Fibroblast of the aortic adventitia (primary cell): ENCODE measurements around the gene PCDH1. TPM values are rescaled to one million over a fixed set of nuclear protein-coding genes. Genes with fewer than 3 reads are reported as not detected.
A peak's percentile ranks its signal among the peaks of the same experiment; 100 is the strongest.
"Not testable (repeated sequence)": the region's sequence is repeated elsewhere in the genome, so short reads cannot be mapped to it uniquely, and the experiment has no call there.

Experiments
- DNase-seq: peaks from one replicate; pipeline ENCODE4 v3.0.0-alpha.2; 2010; ENCODE audit warnings: low read depth
- H3K4me3 ChIP-seq: 2 replicates; pipeline ENCODE4 v1.5.1; 2011; ENCODE audit warnings: low read depth, mild to moderate bottlenecking, control low read depth, low read length, moderate library complexity
- CTCF ChIP-seq: IDR thresholded peaks from 2 replicates; pipeline ENCODE4 v1.5.1; 2011; ENCODE audit warnings: mild to moderate bottlenecking, low read length, control low read depth, inconsistent platforms; ENCODE audit not compliant: insufficient read depth
- total RNA-seq: library from RNA; depleted of rRNA; stranded (reverse); fragments of >200 nt; gene quantifications from 2 replicates; pipeline ENCODE4 v1.2.3, GENCODE V29; 2012; ENCODE audit warnings: low replicate concordance

PCDH1 gene
- 0.90 and 3.2 TPM in 2 replicates for total RNA-seq

GRCh38 chr5:141878186-141878710, at the start of gene PCDH1:
Gene PCDH1, minus strand, starts transcription at chr5:141878410. Its CDS starts 148 bp downstream, at chr5:141878262.
- DNase-seq, result no peak
- peak within 1 kb of the TSS; percentile 58 for H3K4me3 ChIP-seq
- no peak for TF ChIP-seq CTCF

- TF ChIP-seq CTCF, result no peak
- no peak overlapping the region for H3K4me3 ChIP-seq
- DNase-seq, result no peak
These were observed 48.2 kb upstream of the PCDH1 start for GRCh38 chr5:141926434-141926833.

- H3K4me3 ChIP-seq, result peak within 1 kb of the TSS; percentile 83
- no peak for TF ChIP-seq CTCF
- DNase-seq, result peak; percentile 92
These were observed 45.5 kb upstream of the PCDH1 start, which contains the start of gene DELE1 for GRCh38 chr5:141923448-141924313. Gene DELE1, plus strand, starts transcription at chr5:141923871. Its CDS starts 71 bp downstream, at chr5:141923942.

GRCh38 chr5:141922827-141923447, 44.7 kb upstream of the PCDH1 start:
- DNase-seq, result not testable (repeated sequence)
- H3K4me3 ChIP-seq, result peak overlapping the region; percentile 83

- no peak for DNase-seq
- TF ChIP-seq CTCF, result no peak
- no peak overlapping the region for H3K4me3 ChIP-seq
These were observed 42.6 kb upstream of the PCDH1 start for GRCh38 chr5:141920771-141921170.

- no peak for TF ChIP-seq CTCF
- DNase-seq, result no peak
- no peak overlapping the region for H3K4me3 ChIP-seq
These were observed 41.3 kb upstream of the PCDH1 start for GRCh38 chr5:141919218-141920119.
